NCI-H345 treated with DMSO at 0.1 percent for 48 hours (cell line): Measurements from ENCODE around the gene COASY.

Experiments
- DNase-seq: peaks from one replicate; lab custom pipeline; 2025; ENCODE audit not compliant: unreplicated experiment; lab: John Stamatoyannopoulos, UW

Gene COASY

DNA sequence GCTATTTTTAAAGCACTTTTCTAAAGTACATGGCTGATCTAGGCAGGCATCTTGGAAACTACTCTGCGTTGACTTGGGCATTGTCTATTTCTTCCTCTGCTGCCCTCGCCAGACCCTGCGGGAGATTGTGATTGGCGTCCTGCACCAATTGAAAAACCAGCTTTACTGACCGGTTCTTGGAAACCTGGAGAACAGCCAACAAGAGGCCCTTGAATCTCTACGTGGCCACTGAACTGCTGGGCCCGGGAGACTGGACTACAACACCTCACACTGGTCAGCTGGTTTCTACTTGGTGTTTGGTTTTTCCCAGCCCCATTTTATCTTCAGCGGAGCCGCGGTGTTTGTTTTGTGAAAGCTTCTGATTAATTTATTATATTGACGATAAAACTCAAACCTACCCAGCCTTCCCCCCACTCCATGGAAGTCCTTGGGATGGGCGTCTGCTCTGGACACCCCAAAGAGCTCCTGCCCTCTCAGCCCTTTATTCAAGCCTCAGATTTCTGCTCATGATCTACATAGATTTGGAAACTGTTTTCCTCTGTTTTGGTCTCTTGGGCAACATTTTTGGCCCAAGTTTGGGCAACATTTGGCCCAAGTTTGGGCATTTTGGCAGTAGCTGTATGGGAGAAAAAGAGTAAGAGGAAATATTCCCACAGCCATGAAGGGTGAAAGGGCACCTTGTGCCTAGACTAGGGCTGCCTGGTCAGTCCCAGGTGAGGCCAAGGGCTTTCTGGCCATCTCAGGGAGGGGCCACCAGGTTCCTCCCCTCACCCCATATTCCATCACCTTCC lies 9.7 kb downstream of the COASY start:
- DNase-seq = no peak

DNA sequence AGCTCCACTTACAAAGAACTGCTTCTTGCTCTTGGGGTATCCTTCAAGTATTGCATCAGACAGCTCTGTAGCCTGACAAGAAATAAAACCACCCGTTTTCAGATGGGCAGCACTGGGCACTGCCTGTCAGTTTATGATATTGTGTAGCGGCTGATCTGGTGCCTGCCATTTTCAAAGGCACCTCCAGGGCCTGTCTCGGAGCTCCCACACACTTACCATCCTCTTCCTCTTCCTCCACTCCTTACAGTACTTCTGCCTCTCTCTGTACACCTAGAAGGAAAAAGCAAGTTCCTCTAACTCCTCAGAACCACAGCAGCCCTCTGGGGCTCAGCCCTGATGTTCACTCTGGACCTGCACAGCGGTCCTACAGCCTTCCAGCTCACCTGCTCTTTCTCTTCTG lies 11.1 kb downstream of the COASY start:
- no peak for DNase-seq

DNA sequence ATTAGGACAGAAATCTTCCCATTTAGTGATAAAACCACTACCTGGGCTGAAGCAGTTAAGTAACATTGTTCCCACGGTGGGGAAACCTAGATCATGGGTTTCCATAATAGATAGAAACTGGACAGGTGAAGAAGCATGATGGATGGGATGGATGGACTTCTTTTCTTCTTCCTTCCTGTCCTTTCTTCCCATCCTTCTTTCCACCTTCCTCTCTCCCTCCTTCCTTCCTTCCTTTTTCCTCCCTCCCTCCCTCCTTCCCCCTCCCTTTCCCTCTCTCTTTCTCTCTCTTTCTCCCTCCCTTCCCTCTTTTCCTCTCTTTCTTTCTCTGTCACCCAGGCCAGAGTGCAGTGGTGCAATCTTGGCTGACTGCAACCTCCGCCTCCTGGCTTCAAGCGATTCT lies 12.5 kb downstream of the COASY start:
- no peak for DNase-seq

DNA sequence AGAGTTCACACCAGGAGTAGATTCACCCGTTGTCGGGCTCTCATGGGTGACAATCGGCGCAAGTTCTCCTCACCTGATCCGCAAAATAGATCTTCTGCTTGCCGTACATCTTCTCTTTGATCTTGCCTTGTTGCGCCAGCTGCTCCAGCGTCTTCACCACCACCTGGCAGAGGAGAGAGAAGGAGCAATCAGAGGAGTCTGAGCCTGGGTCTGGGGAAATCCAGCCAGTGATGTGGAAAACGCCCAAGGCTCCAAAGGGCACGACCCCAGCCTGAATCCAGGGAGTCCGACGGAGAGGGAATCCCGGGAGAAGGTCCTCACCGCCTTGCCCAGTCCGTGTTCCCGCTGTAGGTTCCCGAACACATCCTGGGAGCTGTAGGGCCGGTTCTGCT lies 15.2 kb downstream of the COASY start:
- DNase-seq = no peak

DNA sequence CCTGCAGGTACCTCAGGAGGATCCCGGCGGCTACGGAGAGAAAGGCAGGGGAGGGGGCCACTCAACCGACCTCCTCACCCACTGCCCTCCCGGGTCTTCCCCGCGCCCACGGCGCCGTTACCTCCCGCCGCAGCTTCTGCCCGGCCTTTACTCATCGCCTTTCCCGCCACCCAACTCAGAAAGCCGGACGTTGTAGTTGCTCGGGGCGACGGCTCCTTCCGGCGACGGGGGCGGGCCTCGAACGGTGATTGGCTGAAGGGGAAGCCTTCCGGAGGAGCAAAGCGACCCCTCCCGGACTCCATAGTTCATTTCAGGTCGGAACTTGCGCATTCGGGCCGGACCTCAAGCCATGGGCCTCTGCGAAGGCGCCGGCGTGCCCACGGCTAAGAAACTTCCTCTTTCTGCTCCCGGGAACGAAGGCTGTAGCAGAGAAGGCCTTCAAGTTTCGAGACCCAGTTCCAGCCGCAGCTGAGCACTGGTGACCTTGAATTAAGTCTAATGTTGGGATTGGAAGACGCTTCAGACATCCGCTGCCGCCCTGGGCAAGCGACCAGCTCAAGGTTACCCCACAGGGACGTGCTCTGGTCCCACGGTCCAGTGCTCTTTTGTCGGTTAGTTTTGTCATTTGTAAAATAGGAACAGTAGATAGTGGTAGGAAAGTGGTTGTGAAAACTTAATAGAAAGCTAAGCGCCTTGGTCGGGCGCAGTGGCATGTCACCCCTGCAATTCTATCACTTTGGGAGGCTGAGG lies 15.8 kb downstream of the COASY start, which contains the start of gene PSMC3IP:
Gene PSMC3IP (minus strand): TSS at position 198 of the 750 bp plus-strand sequence. CDS start 43 bp downstream, at position 155.
- DNase-seq = peak; percentile 91

DNA sequence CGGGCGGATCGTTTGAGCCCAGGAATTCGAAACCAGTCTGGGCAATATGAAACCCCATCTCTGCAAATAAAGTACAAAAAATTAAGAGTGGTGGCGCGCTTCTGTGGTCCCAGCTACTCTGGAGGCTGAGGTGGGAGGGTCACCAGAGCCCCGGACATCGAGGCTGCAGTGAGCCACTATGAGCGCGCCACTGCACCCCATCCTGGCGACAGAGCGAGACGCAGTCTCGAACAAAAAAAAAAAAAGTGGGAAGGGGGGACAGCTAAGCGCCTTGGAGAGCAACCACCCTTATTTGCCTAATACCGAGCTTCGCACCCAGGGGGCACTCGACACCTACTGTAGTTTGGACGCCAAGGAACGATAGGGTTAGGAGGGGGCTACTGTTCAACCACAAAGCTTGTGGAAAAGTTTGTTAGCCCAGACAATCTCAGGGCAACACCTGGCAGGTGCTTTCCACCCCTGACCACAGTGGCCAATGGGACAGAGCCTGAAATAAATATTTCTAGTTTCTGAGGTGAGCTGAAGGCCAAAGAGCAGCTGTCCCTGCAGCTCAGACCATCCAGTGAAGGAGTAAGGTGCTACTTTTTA lies 16.4 kb downstream of the COASY start:
- peak; percentile 58 for DNase-seq

DNA sequence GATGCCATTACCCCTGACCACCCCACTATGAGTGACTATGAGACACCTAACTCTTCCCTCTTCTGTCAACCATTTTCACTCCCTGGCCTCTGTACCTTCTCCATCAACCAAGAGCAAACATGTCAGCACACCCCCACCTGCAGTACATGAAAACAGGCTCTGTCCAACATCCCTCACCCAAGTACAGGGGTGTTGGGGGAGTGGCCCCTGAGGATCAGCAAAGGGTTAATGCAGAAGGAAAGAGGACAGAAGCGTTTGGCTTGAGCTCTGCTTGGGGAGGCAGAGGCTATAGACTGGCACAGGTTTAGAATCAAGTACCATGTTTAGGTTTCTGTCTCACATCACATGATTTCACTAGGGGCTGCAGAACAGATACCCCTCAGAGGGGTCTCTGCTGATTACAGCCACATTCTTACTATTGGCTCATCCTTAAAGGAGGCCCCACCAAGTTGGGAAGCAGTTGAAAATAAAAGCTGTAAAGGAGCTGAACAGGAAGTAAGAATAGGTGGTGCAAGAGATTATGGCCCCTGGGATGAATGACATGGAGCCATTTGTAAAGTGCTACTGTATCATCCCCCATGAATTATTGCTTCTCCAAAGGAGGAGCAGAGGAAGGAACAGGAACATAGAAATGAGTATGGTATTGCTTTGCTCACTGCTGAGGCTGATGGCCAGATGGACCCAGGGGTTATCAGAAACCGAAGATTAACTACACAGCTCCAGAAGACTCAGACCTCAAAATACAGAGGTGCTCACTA lies 18.0 kb downstream of the COASY start:
- DNase-seq = no peak

DNA sequence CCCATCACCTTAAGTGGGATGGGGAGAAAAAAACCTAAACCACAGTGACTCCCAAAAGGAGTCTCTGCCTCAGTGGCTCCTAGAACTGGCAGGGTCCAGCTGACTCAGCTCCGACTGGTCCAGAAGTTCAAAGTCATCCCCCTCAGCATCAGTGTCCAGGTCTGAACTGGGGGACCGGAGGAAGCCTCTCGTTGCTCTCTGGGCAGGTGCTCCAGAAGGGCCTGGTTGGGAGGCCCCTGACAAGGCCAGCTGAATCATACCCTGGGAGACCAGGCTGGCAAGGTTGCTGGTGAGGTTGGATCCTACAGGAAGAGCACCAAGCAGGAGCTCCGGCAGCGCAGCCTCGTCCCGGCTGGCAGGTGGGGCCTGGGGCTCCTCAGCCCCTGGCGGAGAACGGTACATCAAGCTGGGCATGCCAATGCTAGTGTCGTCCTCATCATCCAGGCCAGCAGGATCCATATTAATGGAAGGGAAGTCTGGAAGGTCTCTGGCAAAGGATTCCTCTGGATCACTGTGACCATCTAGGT lies 19.9 kb downstream of the COASY start:
- no peak for DNase-seq

DNA sequence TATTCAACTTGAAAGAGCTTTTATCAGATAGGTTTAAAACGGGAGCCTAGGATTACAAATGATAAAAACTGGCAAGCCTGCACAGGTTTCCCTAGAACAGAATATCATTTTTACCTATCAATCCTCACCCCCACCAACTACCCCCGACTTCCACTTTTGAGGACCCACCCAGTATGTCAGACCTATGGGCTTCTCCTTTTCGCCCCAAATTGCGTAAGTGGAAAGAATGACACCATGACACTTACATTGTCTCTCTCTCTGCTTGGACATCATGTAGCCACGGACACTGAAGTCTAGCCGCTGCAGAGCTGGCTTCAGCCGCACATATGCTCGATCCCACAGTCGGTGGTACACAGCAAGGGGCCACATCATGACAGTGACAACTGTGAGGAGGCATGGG lies 22.9 kb downstream of the COASY start:
- DNase-seq = no peak

DNA sequence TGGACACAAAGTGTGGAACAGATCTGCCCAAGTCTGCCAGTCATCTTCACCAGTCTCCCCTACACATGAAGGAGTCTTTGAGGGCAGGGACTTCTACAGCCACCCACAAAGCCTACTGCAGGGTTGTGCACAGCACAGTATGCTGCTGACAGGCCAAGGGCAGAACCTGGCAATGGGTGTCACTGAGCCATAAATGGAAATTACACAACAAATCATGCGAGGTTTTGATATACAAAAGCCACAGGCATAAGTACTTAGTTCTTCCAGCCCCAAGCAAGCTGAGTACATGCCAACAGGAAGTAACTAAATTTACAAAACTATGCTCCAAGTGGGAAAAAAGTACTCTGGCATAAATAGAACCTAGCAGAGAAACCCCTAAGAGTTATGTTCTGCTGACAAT lies 23.4 kb downstream of the COASY start:
- DNase-seq = no peak

DNA sequence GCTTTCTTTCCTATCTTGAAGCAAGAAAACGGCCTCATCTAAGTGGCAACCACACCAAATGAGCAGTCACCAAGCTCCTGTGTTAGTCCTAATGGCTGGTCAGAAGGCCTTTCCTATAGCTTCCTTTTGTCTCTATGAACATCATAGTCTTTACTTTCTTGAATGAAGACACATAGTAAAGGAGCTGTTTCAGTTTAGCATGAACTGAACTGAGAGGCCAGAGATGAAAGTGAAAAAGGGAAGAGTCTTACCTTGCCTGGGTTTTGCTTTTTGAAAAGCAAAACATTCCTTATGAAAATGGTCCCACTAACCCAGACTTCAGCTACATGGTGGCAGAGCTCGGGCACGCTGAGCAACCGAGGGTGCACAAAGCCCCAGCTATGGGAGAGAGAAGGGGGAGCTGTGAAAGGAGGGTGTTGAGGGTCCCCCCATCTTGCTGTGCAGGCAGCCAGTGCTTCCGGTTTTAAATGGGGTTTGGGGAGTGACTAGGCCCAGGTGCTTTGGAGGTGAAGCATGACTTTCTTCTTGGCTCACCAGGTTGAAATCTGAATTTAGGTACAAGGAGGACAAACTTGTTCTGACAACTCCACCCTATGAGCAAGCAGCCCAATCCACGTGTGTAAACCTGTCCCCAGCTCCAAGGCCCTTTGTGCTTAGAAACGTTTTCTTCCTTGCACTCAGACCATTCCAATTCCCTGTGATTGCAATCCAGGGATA lies 24.7 kb downstream of the COASY start:
- no peak for DNase-seq

DNA sequence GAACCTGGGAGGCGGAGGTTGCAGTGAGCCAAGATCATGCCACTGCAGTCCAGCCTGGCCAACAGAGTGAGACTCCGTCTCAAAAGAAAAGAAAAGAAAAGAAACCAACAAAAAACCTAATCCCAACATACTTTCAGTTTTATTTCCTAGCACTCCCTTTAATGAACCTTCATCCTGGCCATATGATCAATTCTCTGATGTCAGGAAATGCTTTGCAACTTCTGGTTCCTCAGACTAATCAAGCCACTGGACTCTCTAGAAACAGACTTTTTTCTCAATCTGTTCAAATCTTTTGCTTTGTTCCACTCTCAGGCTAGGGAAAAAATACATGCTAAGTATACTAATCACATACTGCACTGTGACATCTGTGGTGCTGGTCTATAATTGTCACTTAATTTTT lies 28.9 kb downstream of the COASY start:
- DNase-seq = no peak

DNA sequence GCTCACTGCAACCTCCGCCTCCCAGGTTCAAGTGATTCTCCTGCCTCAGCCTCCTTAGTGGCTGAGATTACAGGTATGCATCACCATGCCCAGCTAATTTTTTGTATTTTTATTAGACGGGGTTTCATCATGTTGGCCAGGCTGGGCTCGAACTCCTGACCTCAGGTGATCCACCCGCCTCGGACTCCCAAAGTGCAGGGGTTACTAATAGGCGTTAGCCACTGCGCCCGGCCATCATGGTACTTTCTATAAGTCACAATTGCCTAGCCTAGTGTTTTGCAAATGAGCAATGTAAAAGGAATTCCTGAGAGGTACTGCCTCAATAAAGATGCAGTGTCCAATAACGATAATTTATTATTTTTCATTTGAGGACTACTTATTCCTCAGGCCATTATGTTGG lies 29.5 kb downstream of the COASY start:
- no peak for DNase-seq

DNA sequence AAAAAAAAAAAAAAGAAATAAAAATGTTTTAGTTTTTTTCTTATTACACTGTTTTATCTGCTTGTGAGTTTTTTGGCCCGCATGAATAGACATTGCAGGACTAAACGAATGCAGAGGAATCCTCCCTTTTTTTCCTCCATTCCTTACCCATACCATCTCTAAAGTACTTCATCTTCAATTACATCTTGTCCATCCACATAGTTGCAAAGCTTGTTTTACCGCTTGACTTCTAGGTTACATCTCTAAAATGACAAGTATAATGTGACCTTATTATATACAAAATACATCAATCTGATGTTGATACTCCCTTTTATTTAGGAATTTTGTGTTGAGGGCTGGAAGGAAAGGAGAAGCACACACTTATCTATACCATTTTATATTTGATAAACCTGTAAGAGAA lies 34.4 kb downstream of the COASY start:
- no peak for DNase-seq

DNA sequence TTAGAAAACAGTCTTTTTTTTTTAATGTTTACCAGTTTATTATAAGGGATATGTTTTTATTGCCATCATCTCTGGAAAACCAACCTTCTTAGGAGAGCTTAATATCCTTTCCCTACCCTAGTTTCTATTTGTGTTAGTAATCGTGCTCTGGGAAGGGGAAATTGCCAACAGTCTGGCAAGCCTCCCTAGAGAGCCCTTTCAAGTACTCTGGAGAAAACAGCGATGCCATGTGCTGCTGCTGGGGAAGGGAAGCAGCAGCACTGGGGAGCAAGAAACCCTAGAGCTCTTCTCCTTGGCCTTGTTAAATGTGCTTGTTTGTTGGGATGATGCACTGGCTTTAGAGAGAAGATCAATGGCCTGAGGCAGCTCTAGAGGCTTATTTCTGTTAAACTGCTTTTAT lies 37.0 kb downstream of the COASY start:
- DNase-seq = no peak

DNA sequence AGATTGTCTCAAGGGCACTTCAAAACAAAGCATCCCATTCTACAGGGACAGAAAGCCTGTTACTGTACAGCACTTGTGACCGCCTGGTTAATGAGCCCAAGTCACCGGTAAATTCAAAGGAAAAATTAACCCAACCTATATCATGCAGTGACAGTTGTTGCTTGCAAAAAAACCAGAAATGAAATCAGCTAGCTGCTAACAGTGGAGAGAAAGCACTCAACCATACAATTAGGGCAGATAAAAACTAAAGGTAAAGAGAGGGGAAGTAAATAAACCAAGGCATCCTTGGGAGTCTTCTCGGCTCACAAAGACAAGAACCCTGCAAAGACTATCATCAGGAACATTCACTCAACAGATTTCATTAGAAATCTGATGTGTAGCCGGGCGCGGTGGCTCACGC lies 41.4 kb downstream of the COASY start:
- no peak for DNase-seq

DNA sequence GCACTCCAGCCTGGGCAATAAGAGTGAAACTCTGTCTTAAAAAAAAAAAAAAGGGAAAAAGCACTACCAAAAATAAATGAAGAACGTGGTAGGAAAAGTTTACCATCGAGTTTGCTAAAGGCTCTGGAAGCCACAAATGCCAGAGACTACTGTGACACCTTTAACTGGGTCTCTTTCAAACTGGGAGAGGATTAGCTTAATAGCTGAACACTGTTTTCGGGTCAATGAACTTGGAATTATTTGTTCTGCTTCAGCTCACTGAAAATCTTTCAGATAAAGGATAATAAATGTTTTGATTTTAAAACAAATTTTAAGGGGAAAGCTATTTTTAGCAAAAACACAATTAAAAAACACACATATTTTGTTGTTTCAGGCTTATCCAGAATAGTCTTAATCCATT lies 45.8 kb downstream of the COASY start:
- no peak for DNase-seq

DNA sequence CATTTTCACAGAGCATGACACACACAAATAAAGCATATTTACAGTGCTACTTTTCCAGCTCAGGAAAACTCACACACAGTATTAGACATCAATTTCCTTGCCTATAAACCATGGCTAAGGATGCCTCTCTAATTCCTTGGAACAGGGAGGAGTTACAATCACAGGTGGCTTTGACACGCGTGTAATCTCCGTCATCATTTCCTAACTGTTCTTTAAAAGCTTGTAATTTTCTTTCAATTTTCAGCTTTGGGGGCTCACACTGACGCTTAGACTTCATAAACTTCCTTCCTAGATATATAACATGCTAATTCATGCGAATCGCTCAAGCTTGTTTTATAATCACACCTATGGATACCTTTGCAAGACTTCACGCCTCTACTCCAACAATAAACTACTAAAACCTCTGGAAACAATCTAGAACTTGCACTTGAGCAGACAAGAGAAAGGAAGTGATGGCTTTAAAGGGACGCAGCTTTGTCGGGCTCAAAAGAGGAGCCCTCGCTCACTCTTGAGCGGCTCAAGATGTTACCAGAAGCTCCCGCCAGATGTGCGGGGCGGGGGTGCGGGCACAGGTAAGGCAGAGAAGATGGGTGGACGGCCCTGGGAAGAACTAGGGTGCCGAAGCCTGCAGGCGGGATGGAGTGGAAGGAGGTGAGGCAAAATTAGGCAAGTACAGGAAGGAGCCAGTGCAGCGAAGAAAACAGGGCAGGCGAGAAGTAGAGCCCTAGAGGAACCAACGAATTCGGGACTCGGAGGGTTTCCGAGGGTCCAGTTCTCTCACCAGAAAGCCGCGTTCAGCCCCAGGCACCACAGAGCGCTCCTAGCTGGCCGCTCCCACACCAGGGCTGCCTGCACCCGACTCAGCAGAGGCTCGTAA lies 46.6 kb downstream of the COASY start:
- no peak for DNase-seq

DNA sequence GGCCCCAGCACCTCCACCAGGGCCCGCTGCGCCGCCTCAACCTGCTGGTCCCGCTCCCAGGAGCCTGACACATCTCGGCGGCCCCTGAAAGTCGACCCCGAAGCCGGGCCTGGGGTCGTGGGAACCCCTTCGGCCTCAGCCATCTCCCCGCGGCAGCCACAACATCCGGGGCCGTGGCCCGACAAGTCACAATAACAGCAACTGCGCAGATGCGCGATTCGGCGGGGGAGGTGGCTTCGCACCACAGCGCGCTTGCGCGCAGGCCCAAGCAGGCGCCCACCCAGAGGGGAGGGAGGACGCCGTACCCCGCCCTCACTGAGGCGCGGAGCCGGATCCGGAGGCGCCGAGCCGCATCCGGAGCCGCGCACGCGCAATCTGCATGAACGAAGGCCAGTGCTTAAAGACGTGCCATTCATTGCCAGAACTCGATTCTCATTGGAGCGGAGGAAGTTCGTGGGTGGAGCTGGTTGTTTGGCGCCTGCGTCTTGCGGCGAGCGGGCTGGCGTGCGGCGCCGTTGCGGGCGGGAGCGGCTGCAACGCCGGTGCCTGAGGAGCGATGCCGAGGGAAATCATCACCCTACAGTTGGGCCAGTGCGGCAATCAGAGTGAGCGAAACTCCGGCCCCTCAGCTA lies 47.4 kb downstream of the COASY start, which contains the start of the genes RETREG3 and TUBG1:
Gene RETREG3 (minus strand): TSS at position 193 of the 632 bp plus-strand sequence. CDS start 50 bp downstream, at position 143.
Gene TUBG1 (plus strand): TSS at position 502 of the 632 bp plus-strand sequence. CDS start 55 bp downstream, at position 557.
- peak; percentile 98 for DNase-seq
